HepG2 (cell line): Measurements from ENCODE around the gene PLCD4. TPM values are rescaled to one million over a fixed set of nuclear protein-coding genes. Genes with fewer than 3 reads are reported as not detected.
A peak's percentile ranks its signal among the peaks of the same experiment; 100 is the strongest.

ENCODE experiments used
- CREB1 ChIP-seq, 2 experiments: fragments of 450-650 bp in 1 of 2; IDR thresholded peaks; 2 replicates each; pipeline ENCODE4 v1.6.1; 2016 to 2017; ENCODE audit warnings: control low read depth in 1 of 2, mild to moderate bottlenecking in 1 of 2, missing compliant biosample characterization in 1 of 2, missing genetic modification characterization in 1 of 2
- DNMT1 ChIP-seq: sonication (generic); formaldehyde crosslinking; IDR thresholded peaks from 2 replicates; pipeline ENCODE4 v1.5.1; 2020; ENCODE audit warnings: mild to moderate bottlenecking, missing genetic modification reagents
- HNRNPL ChIP-seq: fragments of 200-400 bp; formaldehyde crosslinking; IDR thresholded peaks from 2 replicates; pipeline ENCODE4 v1.6.1; 2017; ENCODE audit warnings: mild to moderate bottlenecking, low read depth, low read length
- KDM5A ChIP-seq: fragments of 200-600 bp; sonication (generic); IDR thresholded peaks from 2 replicates; pipeline ENCODE4 v1.7.0; 2018; ENCODE audit warnings: antibody characterized with exemption, mild to moderate bottlenecking, low read length, borderline replicate concordance
- MLLT10 ChIP-seq: sonication (generic); formaldehyde crosslinking; IDR thresholded peaks from 2 replicates; pipeline ENCODE4 v1.4.0; 2020; ENCODE audit warnings: missing genetic modification reagents
- MTF1 ChIP-seq: sonication (generic); formaldehyde crosslinking; IDR thresholded peaks from 2 replicates; pipeline ENCODE4 v1.5.0; 2020; ENCODE audit warnings: missing genetic modification reagents
- MZF1 ChIP-seq: sonication (generic); formaldehyde crosslinking; IDR thresholded peaks from 2 replicates; pipeline ENCODE4 v1.8.1; 2023; ENCODE audit warnings: mild to moderate bottlenecking, missing genetic modification reagents, borderline replicate concordance
- ONECUT2 ChIP-seq: sonication (generic); formaldehyde crosslinking; IDR thresholded peaks from 2 replicates; pipeline ENCODE4 v1.4.0; 2020; ENCODE audit warnings: missing genetic modification reagents
- PRDM15 ChIP-seq: sonication (generic); formaldehyde crosslinking; IDR thresholded peaks from 2 replicates; pipeline ENCODE4 v1.4.0; 2020; ENCODE audit warnings: missing genetic modification reagents
- RBFOX2 ChIP-seq: fragments of 200-400 bp; formaldehyde crosslinking; IDR thresholded peaks from 2 replicates; pipeline ENCODE4 v1.6.1; 2017; ENCODE audit warnings: low read depth, mild to moderate bottlenecking, low read length
- SOX13 ChIP-seq, 3 experiments: fragments of 450-650 bp in 1 of 3; sonication (generic) in 1 of 3; formaldehyde crosslinking in 1 of 3; IDR thresholded peaks in 2 of 3; conservative IDR thresholded peaks in 1 of 3; 2 replicates each; pipeline versions ENCODE4 v1.5.0 to v1.6.1; 2016 to 2020; ENCODE audit warnings: antibody characterized with exemption in 1 of 3, mild to moderate bottlenecking in 1 of 3, missing compliant biosample characterization in 1 of 3, missing genetic modification reagents in 1 of 3, moderate library complexity in 1 of 3
- SOX5 ChIP-seq: IDR thresholded peaks from 2 replicates; pipeline ENCODE4 v1.6.1; 2016; ENCODE audit warnings: borderline replicate concordance
- STAT5B ChIP-seq: sonication (generic); formaldehyde crosslinking; IDR thresholded peaks from 2 replicates; pipeline ENCODE4 v1.4.0; 2020; ENCODE audit warnings: missing genetic modification reagents
- ZNF432 ChIP-seq: sonication (generic); formaldehyde crosslinking; IDR thresholded peaks from 2 replicates; pipeline ENCODE4 v1.5.0; 2020; ENCODE audit warnings: missing genetic modification reagents, mild to moderate bottlenecking, borderline replicate concordance
- ZNF512B ChIP-seq: sonication (generic); formaldehyde crosslinking; IDR thresholded peaks from 2 replicates; pipeline ENCODE4 v1.5.1; 2020; ENCODE audit warnings: missing genetic modification reagents, mild to moderate bottlenecking, borderline replicate concordance
- ZNF546 ChIP-seq: sonication (generic); formaldehyde crosslinking; conservative IDR thresholded peaks from 2 replicates; pipeline ENCODE4 v1.8.1; 2023; ENCODE audit warnings: mild to moderate bottlenecking, missing genetic modification reagents
- ZNF780A ChIP-seq: sonication (generic); formaldehyde crosslinking; IDR thresholded peaks from 2 replicates; pipeline ENCODE4 v1.8.0; 2022; ENCODE audit warnings: mild to moderate bottlenecking, missing genetic modification reagents, moderate library complexity
- ZSCAN25 ChIP-seq: sonication (generic); formaldehyde crosslinking; IDR thresholded peaks from 2 replicates; pipeline ENCODE4 v1.8.0; 2022; ENCODE audit warnings: mild to moderate bottlenecking, missing genetic modification reagents
- polyA plus RNA-seq, 8 experiments: library from polyadenylated mRNA; depleted of rRNA in 3 of 8; stranded (reverse) in 7 of 8; unstranded in 1 of 8; fragments of >200 nt; fragmentation: Illumina TruSeq in 4 of 8; extraction: Trizol in 4 of 8; gene quantifications; 2 replicates each; pipeline versions ENCODE4 v1.2.1 to v1.2.3, GENCODE V29; 2011 to 2016; ENCODE audit warnings: low read depth in 4 of 8, missing spikeins in 1 of 8, mixed read lengths in 1 of 8; ENCODE audit not compliant: insufficient read depth in 1 of 8
- total RNA-seq, 5 experiments: library from RNA; depleted of rRNA; stranded (reverse); fragments of >200 nt; fragmentation: Illumina TruSeq; extraction: Trizol; gene quantifications; 2 replicates each; pipeline ENCODE4 v1.2.3, GENCODE V29; 2016; ENCODE audit warnings: low read depth in 1 of 5
- TF ChIP-seq, protein P1 (sequence below): IDR thresholded peaks from 2 replicates; pipeline ENCODE4 v1.6.1; 2016; ENCODE audit warnings: mild to moderate bottlenecking
- TF ChIP-seq, protein P2 (sequence below): sonication (generic); formaldehyde crosslinking; IDR thresholded peaks from 2 replicates; pipeline ENCODE4 v1.9.0; 2022; ENCODE audit warnings: missing genetic modification reagents, mild to moderate bottlenecking, borderline replicate concordance

Gene PLCD4
- total and polyA plus RNA-seq, 2 of the 13 experiments (the other 11 are each of a cell fraction or from before 2014, with no cell fraction given): 0.26 TPM; not detected in 1

- TF ChIP-seq ZNF432 (CRISPR knock-in tag) (no peak), RBFOX2 (peak; percentile 75), CREB1 (IDR thresholded peaks at IDR 0.05) (peak; percentile 20; the same call in 1 of the 2 replicates), CREB1 (CRISPR knock-in tag; IDR thresholded peaks at IDR 0.05) (no peak), SOX5 (CRISPR knock-in tag) (no peak), ZNF546 (CRISPR knock-in tag) (no peak), KDM5A (peak; percentile 71), MLLT10 (CRISPR knock-in tag) (peak; percentile 85; the same call in 1 of the 2 replicates), ZNF780A (peak; percentile 1; the same call in 1 of the 2 replicates), DNMT1 (CRISPR knock-in tag) (no peak), ZSCAN25 (CRISPR knock-in tag) (peak; percentile 93), ZNF512B (CRISPR knock-in tag) (0 out of 2 replicates have a peak, but pooled peaks have one; percentile 67), HNRNPL (peak; percentile 68; the same call in 1 of the 2 replicates), MTF1 (CRISPR knock-in tag) (0 out of 2 replicates have a peak, but pooled peaks have one; percentile 71), SOX13 (IDR thresholded peaks at IDR 0.05) (peak; percentile 2; the same call in 1 of the 2 replicates), SOX13 (CRISPR knock-in tag; conservative IDR thresholded peaks at IDR 0.05 in 1 of 2, IDR thresholded peaks at IDR 0.05 in 1 of 2) (no peak), ONECUT2 (CRISPR knock-in tag) (peak; percentile 76; the same call in 1 of the 2 replicates), STAT5B (CRISPR knock-in tag) (no peak), MZF1 (CRISPR knock-in tag) (no peak), PRDM15 (0 out of 2 replicates have a peak, but pooled peaks have one; percentile 51)
- TF ChIP-seq, protein P1, sequence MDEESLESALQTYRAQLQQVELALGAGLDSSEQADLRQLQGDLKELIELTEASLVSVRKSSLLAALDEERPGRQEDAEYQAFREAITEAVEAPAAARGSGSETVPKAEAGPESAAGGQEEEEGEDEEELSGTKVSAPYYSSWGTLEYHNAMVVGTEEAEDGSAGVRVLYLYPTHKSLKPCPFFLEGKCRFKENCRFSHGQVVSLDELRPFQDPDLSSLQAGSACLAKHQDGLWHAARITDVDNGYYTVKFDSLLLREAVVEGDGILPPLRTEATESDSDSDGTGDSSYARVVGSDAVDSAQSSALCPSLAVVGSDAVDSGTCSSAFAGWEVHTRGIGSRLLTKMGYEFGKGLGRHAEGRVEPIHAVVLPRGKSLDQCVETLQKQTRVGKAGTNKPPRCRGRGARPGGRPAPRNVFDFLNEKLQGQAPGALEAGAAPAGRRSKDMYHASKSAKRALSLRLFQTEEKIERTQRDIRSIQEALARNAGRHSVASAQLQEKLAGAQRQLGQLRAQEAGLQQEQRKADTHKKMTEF (CRISPR knock-in tag): peak; percentile 20; the same call in 1 of the 2 replicates
- TF ChIP-seq, protein P2, sequence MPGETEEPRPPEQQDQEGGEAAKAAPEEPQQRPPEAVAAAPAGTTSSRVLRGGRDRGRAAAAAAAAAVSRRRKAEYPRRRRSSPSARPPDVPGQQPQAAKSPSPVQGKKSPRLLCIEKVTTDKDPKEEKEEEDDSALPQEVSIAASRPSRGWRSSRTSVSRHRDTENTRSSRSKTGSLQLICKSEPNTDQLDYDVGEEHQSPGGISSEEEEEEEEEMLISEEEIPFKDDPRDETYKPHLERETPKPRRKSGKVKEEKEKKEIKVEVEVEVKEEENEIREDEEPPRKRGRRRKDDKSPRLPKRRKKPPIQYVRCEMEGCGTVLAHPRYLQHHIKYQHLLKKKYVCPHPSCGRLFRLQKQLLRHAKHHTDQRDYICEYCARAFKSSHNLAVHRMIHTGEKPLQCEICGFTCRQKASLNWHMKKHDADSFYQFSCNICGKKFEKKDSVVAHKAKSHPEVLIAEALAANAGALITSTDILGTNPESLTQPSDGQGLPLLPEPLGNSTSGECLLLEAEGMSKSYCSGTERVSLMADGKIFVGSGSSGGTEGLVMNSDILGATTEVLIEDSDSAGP: 0 out of 2 replicates have a peak, but pooled peaks have one; percentile 33
Observed at GRCh38 chr2:218569038-218569431, 38.7 kb upstream of the PLCD4 start (continued).
